Pancreas (tissue), 10 donors: ENCODE data around the gene BORCS8. TPM values are rescaled to one million over a fixed set of nuclear protein-coding genes. Genes with fewer than 3 reads are reported as not detected.

Experiments
- ATAC-seq, 4 donors: fragments of 200-7000 bp; cut with Tn5 transposase; one replicate each; pipeline versions ENCODE4 v1.8.0 to v1.9.1; 2020; ENCODE audit warnings: mild to moderate bottlenecking in 4 of 4, moderate library complexity in 4 of 4
- DNase-seq, 6 donors: peaks; one replicate each; pipeline ENCODE4 v3.0.0-alpha.2; 2020
- FAIRE-seq: peaks from 2 replicates; lab custom pipeline; 2012; peaks lifted over from hg19 to GRCh38; lab: Jason Lieb, UNC
- H3K27ac ChIP-seq, 4 donors: fragments of 200-600 bp; sonication (generic); 1 replicate in 3 of 4; 2 replicates in 1 of 4; pipeline versions ENCODE4 v1.5.0 to v1.8.0; 2020
- H3K27me3 ChIP-seq, 4 donors: fragments of 200-600 bp; one replicate each; pipeline ENCODE4 v1.8.0; 2021
- H3K36me3 ChIP-seq, 3 donors: fragments of 200-600 bp; sonication (generic) in 1 of 3; one replicate each; pipeline versions ENCODE4 v1.5.0 to v1.8.0; 2020 to 2021
- H3K4me1 ChIP-seq, 3 donors: fragments of 200-600 bp; one replicate each; pipeline ENCODE4 v1.8.0; 2021
- H3K4me3 ChIP-seq, 4 donors: fragments of 200-600 bp; sonication (generic) in 2 of 4; one replicate each; pipeline versions ENCODE4 v1.5.0 to v1.8.0; 2020 to 2021
- H3K9me3 ChIP-seq, 4 donors: fragments of 200-600 bp; one replicate each; pipeline ENCODE4 v1.8.0; 2021
- WGBS, 2 donors: extraction: QIAGEN DNeasy Blood & Tissue Kit; methylation state at CpG; one replicate each; pipeline ENCODE4 v1.1.7; 2013; 5-methylcytosine and 5-hydroxymethylcytosine counted together
- intact Hi-C, 3 donors: fragments of 100-400 bp; cut with DNase I; formaldehyde crosslinking; loops; one replicate each; pipeline versions ENCODE4 v1.11.1 to v1.14.2; 2022
- polyA plus RNA-seq, 2 donors: library from polyadenylated mRNA; stranded (reverse); fragments of 200-250 nt; gene quantifications; one replicate each; pipeline ENCODE4 v1.2.3, GENCODE V29; 2013
- total RNA-seq, 6 donors: library from RNA; stranded (reverse); fragmentation: NEBNext Ultra II Directional in 4 of 6; extraction: Animal tissue kit (Norgen Biotek cat#: 25700) in 4 of 6; gene quantifications; one replicate each; pipeline versions ENCODE4 v1.2.1 to v1.2.4, GENCODE V29; 2021 to 2023
- TF ChIP-seq, protein P1 (sequence below), 4 donors: fragments of 200-600 bp; sonication (generic) in 3 of 4; IDR thresholded peaks; one replicate each; pipeline versions ENCODE4 v1.5.0 to v1.8.0; 2021; ENCODE audit warnings: antibody characterized with exemption in 4 of 4
- donor health status: healthy with polysubstance abuse.
- donor health status: DM: no; HTN: no; CAD: no; lungs with moderate emphysema.
- donor health status: DM: no; HTN: no; CAD: no.
- donor health status: control.
- donor health status: control.
- donor health status: Bipolar disorder and iron deficiency.
- donor health status: DM: yes; HTN: yes; CAD: no.
- donor health status: DM: no; HTN: no; CAD: no.
- donor health status: DM: no; HTN: no; CAD: no.
- donor health status: DM: yes; HTN: yes; CAD: no.

Gene BORCS8
- total and polyA plus RNA-seq, 8 donors, result 7.2 to 28.9 (median 10.9) TPM

DNA sequence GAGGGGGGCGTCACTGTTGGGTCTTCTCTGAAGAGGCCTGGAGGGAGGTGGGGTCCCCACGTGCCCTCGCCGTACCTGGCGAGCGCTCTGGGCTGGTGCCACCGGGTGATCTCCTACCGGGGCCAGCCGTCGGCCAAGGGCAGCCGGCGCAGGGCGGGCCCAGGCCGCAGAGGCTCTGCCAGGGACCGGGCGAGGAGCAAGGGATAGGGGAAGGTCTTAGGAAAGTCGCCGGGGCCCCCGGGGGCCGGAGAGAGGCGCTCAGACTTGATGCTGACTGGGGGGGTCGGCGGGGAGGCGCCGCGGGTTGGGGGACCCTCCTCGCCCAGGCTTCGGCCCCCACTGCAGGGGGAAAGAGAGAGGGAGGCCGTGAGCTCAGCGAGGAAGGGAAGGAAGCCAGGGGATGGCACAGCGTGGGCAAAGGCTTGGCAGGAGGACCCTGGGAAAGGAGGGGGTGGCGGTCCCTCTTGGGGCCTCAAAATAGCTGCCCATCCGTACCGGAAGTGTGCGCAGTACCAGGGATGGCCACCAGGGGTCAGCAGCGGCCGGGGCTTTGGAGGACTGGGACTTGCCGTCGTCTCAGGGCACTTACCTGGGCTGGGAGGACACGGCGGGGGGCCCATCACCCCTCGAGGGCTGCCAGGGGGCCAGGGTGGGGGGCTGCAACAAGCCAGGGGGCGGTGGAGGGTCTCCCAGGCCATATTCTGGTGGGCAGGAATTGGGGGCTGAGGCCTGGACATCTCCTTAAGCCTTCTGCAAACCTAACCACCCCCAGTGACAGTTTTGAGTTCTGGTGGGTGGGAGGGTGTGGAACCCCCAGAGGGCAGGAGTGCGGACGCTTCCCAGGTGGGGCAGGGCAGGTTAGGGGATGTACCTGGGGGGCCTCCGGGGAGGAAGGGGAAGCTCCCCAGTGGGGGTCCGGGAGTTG lies 46.0 kb downstream of the BORCS8 start:
- FAIRE-seq, result no peak
- Histone ChIP-seq H3K4me3 (no peak overlapping the region), H3K27ac (no peak overlapping the region), H3K27me3 (no peaks in the 10 kb centered on the region), H3K9me3 (no peaks in the 10 kb centered on the region), H3K36me3 (no peaks in the 10 kb centered on the region), H3K4me1 (no peaks in the 10 kb centered on the region)
- WGBS, 2 donors, result 26 to 31% methylated on average over 41 to 47 of the region's 47 CpGs
- DNase-seq, result peak; percentile 62 to 98 (median 87)
- TF ChIP-seq, protein P1, sequence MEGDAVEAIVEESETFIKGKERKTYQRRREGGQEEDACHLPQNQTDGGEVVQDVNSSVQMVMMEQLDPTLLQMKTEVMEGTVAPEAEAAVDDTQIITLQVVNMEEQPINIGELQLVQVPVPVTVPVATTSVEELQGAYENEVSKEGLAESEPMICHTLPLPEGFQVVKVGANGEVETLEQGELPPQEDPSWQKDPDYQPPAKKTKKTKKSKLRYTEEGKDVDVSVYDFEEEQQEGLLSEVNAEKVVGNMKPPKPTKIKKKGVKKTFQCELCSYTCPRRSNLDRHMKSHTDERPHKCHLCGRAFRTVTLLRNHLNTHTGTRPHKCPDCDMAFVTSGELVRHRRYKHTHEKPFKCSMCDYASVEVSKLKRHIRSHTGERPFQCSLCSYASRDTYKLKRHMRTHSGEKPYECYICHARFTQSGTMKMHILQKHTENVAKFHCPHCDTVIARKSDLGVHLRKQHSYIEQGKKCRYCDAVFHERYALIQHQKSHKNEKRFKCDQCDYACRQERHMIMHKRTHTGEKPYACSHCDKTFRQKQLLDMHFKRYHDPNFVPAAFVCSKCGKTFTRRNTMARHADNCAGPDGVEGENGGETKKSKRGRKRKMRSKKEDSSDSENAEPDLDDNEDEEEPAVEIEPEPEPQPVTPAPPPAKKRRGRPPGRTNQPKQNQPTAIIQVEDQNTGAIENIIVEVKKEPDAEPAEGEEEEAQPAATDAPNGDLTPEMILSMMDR (IDR thresholded peaks at IDR 0.05), result peak; percentile 90 to 93 (median 91)
- intact Hi-C loops, result loop anchor here in 1 of 3 donors (5.0 kb wide), 1 partner anchor 196 kb away; no protein-coding TSS in a partner anchor
- peak; percentile 82 to 98 (median 94) for ATAC-seq

DNA sequence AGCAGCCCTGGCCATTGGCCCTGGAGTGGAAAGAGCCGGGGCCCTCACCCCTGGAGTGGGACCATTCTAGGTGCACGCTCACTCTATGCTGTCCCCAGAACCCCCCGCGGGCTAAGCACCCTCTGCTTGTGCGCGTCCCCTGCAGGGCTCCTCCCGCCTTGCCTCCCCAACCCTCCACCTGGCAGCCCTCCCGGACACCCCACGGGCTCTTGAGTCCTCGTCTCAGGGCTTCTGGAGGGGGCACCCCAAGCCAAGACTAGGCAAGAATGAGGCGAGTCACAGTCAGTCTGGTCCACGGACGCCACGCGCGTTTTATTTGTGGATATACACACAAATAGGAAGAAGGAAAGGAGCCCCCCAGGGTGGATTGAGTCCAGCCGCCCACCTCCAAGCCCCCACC lies 46.7 kb downstream of the BORCS8 start:
- Histone ChIP-seq H3K4me1 (no peaks in the 10 kb centered on the region), H3K4me3 (no peak overlapping the region), H3K36me3 (no peaks in the 10 kb centered on the region), H3K27me3 (no peaks in the 10 kb centered on the region), H3K9me3 (no peaks in the 10 kb centered on the region), H3K27ac (no peak overlapping the region)
- TF ChIP-seq, protein P1 (IDR thresholded peaks at IDR 0.05), result no peak
- FAIRE-seq (no peak), DNase-seq (peak in 2 of 6 donors; percentile 36 to 78), ATAC-seq (peak in 1 of 4 donors; percentile 6)
- 70 to 78% methylated on average over 17 of the region's 17 CpGs for WGBS, 2 donors
- intact Hi-C loops, result loop anchor here in 1 of 3 donors (5.0 kb wide), 1 partner anchor 197 kb away; no protein-coding TSS in a partner anchor

DNA sequence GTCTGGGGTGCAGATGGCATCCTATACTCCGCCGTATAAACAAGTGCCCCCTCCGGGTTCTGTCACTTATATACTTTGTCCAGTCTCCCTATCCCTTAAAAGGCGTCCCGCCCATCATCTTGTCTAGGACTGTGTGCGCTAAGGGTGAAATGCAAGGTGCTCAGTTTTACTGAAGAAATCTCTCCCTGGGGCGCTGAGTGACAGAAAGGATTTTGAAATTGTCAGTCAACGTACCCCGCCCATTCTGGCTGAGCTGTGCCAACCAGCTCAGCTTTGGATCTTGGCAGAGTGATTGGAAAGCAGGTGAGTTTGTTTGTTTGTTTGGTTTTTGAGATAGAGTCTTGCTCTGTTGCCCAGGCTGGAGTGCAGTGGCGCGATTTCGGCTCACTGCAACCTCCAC lies 49.6 kb downstream of the BORCS8 start:
- Histone ChIP-seq H3K4me1 (peaks cover 0 to 4% (median 0%) of the 10 kb centered on the region in 3 donors), H3K9me3 (no peaks in the 10 kb centered on the region), H3K4me3 (no peak overlapping the region), H3K27ac (no peak overlapping the region), H3K27me3 (no peaks in the 10 kb centered on the region), H3K36me3 (no peaks in the 10 kb centered on the region)
- FAIRE-seq, result no peak
- no peak for DNase-seq
- 63 to 70% methylated on average over 12 of the region's 12 CpGs for WGBS, 2 donors
- TF ChIP-seq, protein P1 (IDR thresholded peaks at IDR 0.05), result no peak
- ATAC-seq, result no peak
- intact Hi-C loops, result loop anchor here in 1 of 3 donors (5.0 kb wide), 1 partner anchor 90 kb away; no protein-coding TSS in a partner anchor

DNA sequence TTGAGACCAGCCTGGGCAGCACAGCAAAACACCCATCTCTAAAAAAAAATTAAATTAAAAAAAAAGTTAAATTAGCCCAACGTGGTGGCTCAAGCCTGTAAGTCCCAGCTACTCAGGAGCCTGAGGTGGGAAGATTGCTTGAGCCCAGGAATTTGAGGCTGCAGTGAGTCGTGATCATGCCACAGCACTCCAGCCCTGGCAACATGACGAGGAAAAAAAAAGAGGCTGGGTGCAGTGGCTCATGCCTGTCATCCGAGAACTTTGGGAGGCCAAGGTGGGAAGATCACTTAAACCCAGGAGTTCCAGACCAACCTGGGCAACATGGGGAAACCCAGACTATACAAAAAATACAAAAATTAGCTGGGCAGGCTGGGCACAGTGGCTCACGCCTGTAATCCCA lies 51.5 kb downstream of the BORCS8 start:
- Histone ChIP-seq H3K4me3 (no peak overlapping the region), H3K4me1 (peaks cover 0 to 6% (median 0%) of the 10 kb centered on the region in 3 donors), H3K36me3 (no peaks in the 10 kb centered on the region), H3K27me3 (no peaks in the 10 kb centered on the region), H3K27ac (no peak overlapping the region), H3K9me3 (no peaks in the 10 kb centered on the region)
- intact Hi-C loops, result loop anchor here in 1 of 3 donors (5.0 kb wide), 1 partner anchor 88 kb away; no protein-coding TSS in a partner anchor
- DNase-seq, result no peak
- ATAC-seq, result no peak
- 51 to 68% methylated on average over 5 of the region's 5 CpGs for WGBS, 2 donors
- TF ChIP-seq, protein P1 (IDR thresholded peaks at IDR 0.05), result no peak
- no peak for FAIRE-seq
